ENCODE results near the gene SLC45A3.
"Not testable (repeated sequence)": the region's sequence is repeated elsewhere in the genome, so short reads cannot be mapped to it uniquely, and the experiment has no call there.

Gene SLC45A3

GRCh38 chr1:205680073-205680851 is at the start of gene SLC45A3:
TSS of gene SLC45A3 (minus strand) at chr1:205680509. CDS start at chr1:205664656, 15,853 bp downstream.
- DNase-seq, result no peak

- no peak for DNase-seq
Measured at GRCh38 chr1:205726619-205727125, 46.4 kb upstream of the SLC45A3 start.

- no peak for DNase-seq
Measured at GRCh38 chr1:205725514-205725913, 45.2 kb upstream of the SLC45A3 start.

- DNase-seq, result not testable (repeated sequence)
Measured at GRCh38 chr1:205720740-205721139, 40.4 kb upstream of the SLC45A3 start.

GRCh38 chr1:205719762-205720161 is 39.5 kb upstream of the SLC45A3 start:
- no peak for DNase-seq

- DNase-seq, result no peak
Measured at GRCh38 chr1:205719015-205719414, 38.7 kb upstream of the SLC45A3 start.

- DNase-seq, result no peak
Measured at GRCh38 chr1:205716371-205717132, 36.2 kb upstream of the SLC45A3 start.

- no peak for DNase-seq
Measured at GRCh38 chr1:205715628-205716027, 35.3 kb upstream of the SLC45A3 start.

- DNase-seq, result no peak
Measured at GRCh38 chr1:205714906-205715246, 34.6 kb upstream of the SLC45A3 start.

GRCh38 chr1:205714190-205714905 is 34.0 kb upstream of the SLC45A3 start:
- no peak for DNase-seq

- no peak for DNase-seq
Measured at GRCh38 chr1:205711105-205712048, 31.1 kb upstream of the SLC45A3 start.

- no peak for DNase-seq
Measured at GRCh38 chr1:205710201-205711062, 30.1 kb upstream of the SLC45A3 start.

- no peak for DNase-seq
Measured at GRCh38 chr1:205709640-205710039, 29.3 kb upstream of the SLC45A3 start.

GRCh38 chr1:205709059-205709398 is 28.7 kb upstream of the SLC45A3 start:
- DNase-seq, result no peak

GRCh38 chr1:205706601-205707502 is 26.5 kb upstream of the SLC45A3 start:
- DNase-seq, result no peak

GRCh38 chr1:205704903-205705302 is 24.6 kb upstream of the SLC45A3 start:
- DNase-seq, result no peak

- no peak for DNase-seq
Measured at GRCh38 chr1:205703072-205703471, 22.8 kb upstream of the SLC45A3 start.

- no peak for DNase-seq
Measured at GRCh38 chr1:205701891-205702290, 21.6 kb upstream of the SLC45A3 start.

- DNase-seq, result no peak
Measured at GRCh38 chr1:205701420-205701819, 21.1 kb upstream of the SLC45A3 start.

GRCh38 chr1:205700865-205701401 is 20.6 kb upstream of the SLC45A3 start:
- DNase-seq, result no peak
